Esophagus squamous epithelium (tissue), 4 donors: ENCODE measurements around the gene PTGES.

Experiments used
- CTCF ChIP-seq, 6 experiments: fragments of 450-650 bp in 4 of 6; fragments of 200-600 bp in 2 of 6; sonication (generic) in 2 of 6; IDR thresholded peaks; one replicate each; pipeline ENCODE4 v1.5.1; 2016 to 2019; ENCODE audit warnings: antibody characterized with exemption in 6 of 6, mild to moderate bottlenecking in 4 of 6, moderate library complexity in 4 of 6
- POLR2A ChIP-seq, 4 donors: fragments of 450-650 bp; IDR thresholded peaks; one replicate each; pipeline ENCODE4 v1.6.1; 2017; ENCODE audit warnings: antibody characterized with exemption in 4 of 4, mild to moderate bottlenecking in 4 of 4, moderate library complexity in 3 of 4

GRCh38 chr9:129713402-129713679 lies 39.5 kb downstream of the PTGES start:
- no peak for TF ChIP-seq POLR2A (IDR thresholded peaks at IDR 0.05)
- TF ChIP-seq CTCF (IDR thresholded peaks at IDR 0.05), result no peak
